Measurements from ENCODE around the gene OPRD1. TPM values are rescaled to one million over a fixed set of nuclear protein-coding genes. Genes with fewer than 3 reads are reported as not detected.
A peak's percentile ranks its signal among the peaks of the same experiment; 100 is the strongest.

Gene OPRD1
- polyA plus RNA-seq, 1 of the 3 experiments (the other 2 are of a cell fraction): 0.07 TPM

DNA sequence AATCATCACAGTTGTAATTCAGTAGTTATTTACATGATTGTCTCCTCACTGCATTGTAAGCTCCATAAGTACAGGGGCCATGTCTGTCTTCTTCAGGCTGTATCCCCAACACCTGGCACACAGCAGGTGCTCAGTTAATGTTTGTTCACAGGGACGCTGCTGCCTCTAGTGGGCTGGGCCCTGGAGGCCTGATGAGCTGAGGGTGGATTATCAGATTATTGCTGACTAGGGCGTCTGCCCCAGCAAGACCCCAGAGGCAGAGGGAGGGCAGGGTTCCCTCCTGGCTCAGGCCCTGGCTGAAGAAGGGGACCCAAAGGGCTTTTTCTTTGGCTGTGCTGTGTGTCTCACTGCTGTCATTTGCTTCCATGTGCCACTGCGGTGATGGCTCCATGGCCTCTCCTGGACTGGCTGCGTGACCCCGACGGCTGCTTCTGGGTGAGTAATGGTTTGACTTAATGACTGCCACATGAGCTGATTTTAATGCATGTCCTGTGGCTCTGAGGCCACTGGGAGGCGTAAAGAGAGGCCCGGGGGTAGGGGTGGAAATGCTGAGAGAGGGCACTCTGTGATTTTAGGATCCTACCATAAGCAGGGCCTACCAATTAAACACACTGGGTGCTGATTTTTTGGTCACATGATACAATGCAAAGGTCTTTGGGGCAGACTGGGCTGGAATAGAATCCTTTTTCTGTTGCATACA is 81.6 kb downstream of the OPRD1 start:
- Histone ChIP-seq H3F3A (replicated peaks; ENCODE audit: insufficient read depth) (no peaks in the 10 kb centered on the region), H3K79me2 (ENCODE audit: insufficient read depth) (no peaks in the 10 kb centered on the region), H3K36me3 (replicated peaks in 1 of 2; ENCODE audit: control insufficient read depth in 1 of 2, insufficient read depth in 2 of 2, low read length in 1 of 2) (no peaks in the 10 kb centered on the region), H4K20me1 (ENCODE audit: insufficient read depth) (no peaks in the 10 kb centered on the region), H3K27ac (ENCODE audit: low read depth in 2 of 2, low read length in 1 of 2) (no peak overlapping the region), H3K4me2 (no peak overlapping the region), H3K27me3 (ENCODE audit: insufficient read depth) (no peaks in the 10 kb centered on the region), H3K9me3 (no peaks in the 10 kb centered on the region), H3K4me3 (ENCODE audit: low read depth in 2 of 2, low read length in 1 of 2) (no peak overlapping the region), H3K4me1 (ENCODE audit: control insufficient read depth in 1 of 2, insufficient read depth in 2 of 2, low read depth in 1 of 2, low read length in 1 of 2) (peaks cover 4 to 14% of the 10 kb centered on the region in 2 experiments; a peak in 2 of 4 replicates), H2AFZ (ENCODE audit: low read depth) (no peak overlapping the region), H3K9ac (no peak overlapping the region), H3K9me2 (no peaks in the 10 kb centered on the region)
- 88% methylated on average over 8 of the region's 8 CpGs for WGBS (ENCODE audit: low lambda C conversion rate)
- TF ChIP-seq, protein P1, sequence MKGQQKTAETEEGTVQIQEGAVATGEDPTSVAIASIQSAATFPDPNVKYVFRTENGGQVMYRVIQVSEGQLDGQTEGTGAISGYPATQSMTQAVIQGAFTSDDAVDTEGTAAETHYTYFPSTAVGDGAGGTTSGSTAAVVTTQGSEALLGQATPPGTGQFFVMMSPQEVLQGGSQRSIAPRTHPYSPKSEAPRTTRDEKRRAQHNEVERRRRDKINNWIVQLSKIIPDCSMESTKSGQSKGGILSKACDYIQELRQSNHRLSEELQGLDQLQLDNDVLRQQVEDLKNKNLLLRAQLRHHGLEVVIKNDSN (IDR thresholded peaks at IDR 0.05; ENCODE audit: borderline replicate concordance, low read depth): no peak
- TF ChIP-seq FOXM1 (IDR thresholded peaks at IDR 0.05; ENCODE audit: low read depth) (no peak), RAD21 (IDR thresholded peaks at IDR 0.05; ENCODE audit: low read length) (peak; percentile 35; the same call in 1 of the 2 replicates), SMC3 (IDR thresholded peaks at IDR 0.05; ENCODE audit: low read depth, low read length) (no peak), NFIC (IDR thresholded peaks at IDR 0.05; ENCODE audit: borderline replicate concordance) (no peak), POLR2AphosphoS5 (IDR thresholded peaks at IDR 0.05; ENCODE audit: low read depth, low read length) (no peak)
- TF ChIP-seq, protein P2, sequence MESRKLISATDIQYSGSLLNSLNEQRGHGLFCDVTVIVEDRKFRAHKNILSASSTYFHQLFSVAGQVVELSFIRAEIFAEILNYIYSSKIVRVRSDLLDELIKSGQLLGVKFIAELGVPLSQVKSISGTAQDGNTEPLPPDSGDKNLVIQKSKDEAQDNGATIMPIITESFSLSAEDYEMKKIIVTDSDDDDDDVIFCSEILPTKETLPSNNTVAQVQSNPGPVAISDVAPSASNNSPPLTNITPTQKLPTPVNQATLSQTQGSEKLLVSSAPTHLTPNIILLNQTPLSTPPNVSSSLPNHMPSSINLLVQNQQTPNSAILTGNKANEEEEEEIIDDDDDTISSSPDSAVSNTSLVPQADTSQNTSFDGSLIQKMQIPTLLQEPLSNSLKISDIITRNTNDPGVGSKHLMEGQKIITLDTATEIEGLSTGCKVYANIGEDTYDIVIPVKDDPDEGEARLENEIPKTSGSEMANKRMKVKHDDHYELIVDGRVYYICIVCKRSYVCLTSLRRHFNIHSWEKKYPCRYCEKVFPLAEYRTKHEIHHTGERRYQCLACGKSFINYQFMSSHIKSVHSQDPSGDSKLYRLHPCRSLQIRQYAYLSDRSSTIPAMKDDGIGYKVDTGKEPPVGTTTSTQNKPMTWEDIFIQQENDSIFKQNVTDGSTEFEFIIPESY (IDR thresholded peaks at IDR 0.05; ENCODE audit: borderline replicate concordance, low read depth): no peak
- TF ChIP-seq, protein P3, sequence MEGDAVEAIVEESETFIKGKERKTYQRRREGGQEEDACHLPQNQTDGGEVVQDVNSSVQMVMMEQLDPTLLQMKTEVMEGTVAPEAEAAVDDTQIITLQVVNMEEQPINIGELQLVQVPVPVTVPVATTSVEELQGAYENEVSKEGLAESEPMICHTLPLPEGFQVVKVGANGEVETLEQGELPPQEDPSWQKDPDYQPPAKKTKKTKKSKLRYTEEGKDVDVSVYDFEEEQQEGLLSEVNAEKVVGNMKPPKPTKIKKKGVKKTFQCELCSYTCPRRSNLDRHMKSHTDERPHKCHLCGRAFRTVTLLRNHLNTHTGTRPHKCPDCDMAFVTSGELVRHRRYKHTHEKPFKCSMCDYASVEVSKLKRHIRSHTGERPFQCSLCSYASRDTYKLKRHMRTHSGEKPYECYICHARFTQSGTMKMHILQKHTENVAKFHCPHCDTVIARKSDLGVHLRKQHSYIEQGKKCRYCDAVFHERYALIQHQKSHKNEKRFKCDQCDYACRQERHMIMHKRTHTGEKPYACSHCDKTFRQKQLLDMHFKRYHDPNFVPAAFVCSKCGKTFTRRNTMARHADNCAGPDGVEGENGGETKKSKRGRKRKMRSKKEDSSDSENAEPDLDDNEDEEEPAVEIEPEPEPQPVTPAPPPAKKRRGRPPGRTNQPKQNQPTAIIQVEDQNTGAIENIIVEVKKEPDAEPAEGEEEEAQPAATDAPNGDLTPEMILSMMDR (IDR thresholded peaks at IDR 0.05): peak; percentile 43
- CTCF ChIA-PET: interaction anchor here (0.9 to 6.6 kb wide), 4 partner anchors 12 to 148 kb away, joined by 3 to 31 read pairs (median 4); no protein-coding TSS in a partner anchor
- DNase-seq: peak; percentile 56
- POLR2A ChIA-PET: no interaction called here

DNA sequence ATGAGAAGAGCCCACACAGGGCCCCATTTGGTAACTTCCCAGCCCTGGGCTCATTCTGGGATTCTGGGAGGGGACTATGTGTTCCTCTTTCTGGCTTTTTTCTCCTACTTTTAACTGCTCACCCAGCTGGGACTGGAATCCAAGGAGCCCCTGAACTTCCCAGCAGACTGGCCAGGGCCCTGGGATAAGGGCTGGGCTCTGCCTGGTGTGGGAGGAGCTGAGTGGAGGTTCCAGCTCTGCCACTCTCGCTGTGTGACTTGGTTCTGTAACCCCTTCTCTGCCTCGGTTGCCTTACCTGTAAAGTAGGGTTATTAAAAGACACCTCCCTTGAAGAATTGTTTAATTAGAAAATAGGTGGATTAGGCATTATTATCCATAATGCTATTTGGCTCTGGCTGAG is 82.8 kb downstream of the OPRD1 start:
- no peak overlapping the region for H3K27ac ChIP-seq (ENCODE audit: low read depth in 2 of 2, low read length in 1 of 2)
- H4K20me1 ChIP-seq (ENCODE audit: insufficient read depth): no peaks in the 10 kb centered on the region
- H3K79me2 ChIP-seq (ENCODE audit: insufficient read depth): no peaks in the 10 kb centered on the region
- H3K27me3 ChIP-seq (ENCODE audit: insufficient read depth): no peaks in the 10 kb centered on the region
- ChIA-PET POLR2A (interaction anchor here (0.8 kb wide), 1 partner anchor 19 kb away, joined by 3 read pairs; the partner anchor contains the start of gene EPB41), CTCF (interaction anchor here (1.1 to 6.6 kb wide), 2 partner anchors 13 to 140 kb away, joined by 3 to 31 read pairs; no protein-coding TSS in a partner anchor)
- H3K9me3 ChIP-seq: no peaks in the 10 kb centered on the region
- no peaks in the 10 kb centered on the region for H3K36me3 ChIP-seq (replicated peaks in 1 of 2; ENCODE audit: control insufficient read depth in 1 of 2, insufficient read depth in 2 of 2, low read length in 1 of 2)
- no peak overlapping the region for H3K4me3 ChIP-seq (ENCODE audit: low read depth in 2 of 2, low read length in 1 of 2)
- no peaks in the 10 kb centered on the region for H3F3A ChIP-seq (replicated peaks; ENCODE audit: insufficient read depth)
- no peak overlapping the region for H3K4me2 ChIP-seq
- DNase-seq: no peak
- WGBS (ENCODE audit: low lambda C conversion rate): 97% methylated on average over 2 of the region's 2 CpGs
- H2AFZ ChIP-seq (ENCODE audit: low read depth): no peak overlapping the region
- H3K4me1 ChIP-seq (ENCODE audit: control insufficient read depth in 1 of 2, insufficient read depth in 2 of 2, low read depth in 1 of 2, low read length in 1 of 2): peaks cover 13 to 14% of the 10 kb centered on the region in 2 experiments; a peak in 2 of 4 replicates
- TF ChIP-seq, protein P3 (IDR thresholded peaks at IDR 0.05): no peak
- no peak for TF ChIP-seq NRF1 (IDR thresholded peaks at IDR 0.05; ENCODE audit: low read depth, low read length)
- no peak for TF ChIP-seq NFIC (IDR thresholded peaks at IDR 0.05; ENCODE audit: borderline replicate concordance)
- TF ChIP-seq FOSL2 (IDR thresholded peaks at IDR 0.05; ENCODE audit: borderline replicate concordance, low read depth): no peak
- no peak for TF ChIP-seq TEAD4 (IDR thresholded peaks at IDR 0.05; ENCODE audit: borderline replicate concordance, insufficient read depth)
- TF ChIP-seq, protein P1 (IDR thresholded peaks at IDR 0.05; ENCODE audit: borderline replicate concordance, low read depth): no peak
- no peak for TF ChIP-seq GABPA (IDR thresholded peaks at IDR 0.05; ENCODE audit: low read depth)
- TF ChIP-seq GATA2 (CRISPR knock-in tag; IDR thresholded peaks at IDR 0.05): no peak
- no peak for TF ChIP-seq JUND (IDR thresholded peaks at IDR 0.05)
- TF ChIP-seq RCOR1 (IDR thresholded peaks at IDR 0.05; ENCODE audit: low read length): no peak
- no peak for TF ChIP-seq TCF12 (IDR thresholded peaks at IDR 0.05)
- TF ChIP-seq, protein P4, sequence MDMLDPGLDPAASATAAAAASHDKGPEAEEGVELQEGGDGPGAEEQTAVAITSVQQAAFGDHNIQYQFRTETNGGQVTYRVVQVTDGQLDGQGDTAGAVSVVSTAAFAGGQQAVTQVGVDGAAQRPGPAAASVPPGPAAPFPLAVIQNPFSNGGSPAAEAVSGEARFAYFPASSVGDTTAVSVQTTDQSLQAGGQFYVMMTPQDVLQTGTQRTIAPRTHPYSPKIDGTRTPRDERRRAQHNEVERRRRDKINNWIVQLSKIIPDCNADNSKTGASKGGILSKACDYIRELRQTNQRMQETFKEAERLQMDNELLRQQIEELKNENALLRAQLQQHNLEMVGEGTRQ (IDR thresholded peaks at IDR 0.05; ENCODE audit: borderline replicate concordance, low read depth, low read length): no peak
- TF ChIP-seq RAD21 (IDR thresholded peaks at IDR 0.05; ENCODE audit: low read length): no peak
- TF ChIP-seq MXI1 (IDR thresholded peaks at IDR 0.05; ENCODE audit: low read depth, low read length): no peak
- no peaks in the 10 kb centered on the region for H3K9me2 ChIP-seq
- no peak overlapping the region for H3K9ac ChIP-seq
